ENCODE data around the gene FGFR3.

Gene FGFR3

GRCh38 chr4:1832690-1833089 is 39.6 kb downstream of the FGFR3 start:
- TF ChIP-seq CTCF (IDR thresholded peaks at IDR 0.05): no peak

- no peak for TF ChIP-seq CTCF (IDR thresholded peaks at IDR 0.05)
Measured at GRCh38 chr4:1833307-1834046, 40.4 kb downstream of the FGFR3 start.

GRCh38 chr4:1834047-1834775 is 41.1 kb downstream of the FGFR3 start:
- TF ChIP-seq CTCF (IDR thresholded peaks at IDR 0.05): no peak

GRCh38 chr4:1836650-1837049 is 43.6 kb downstream of the FGFR3 start:
- no peak for TF ChIP-seq CTCF (IDR thresholded peaks at IDR 0.05)

GRCh38 chr4:1837069-1837468 is 44.0 kb downstream of the FGFR3 start:
- TF ChIP-seq CTCF (IDR thresholded peaks at IDR 0.05): no peak

GRCh38 chr4:1839282-1839681 is 46.2 kb downstream of the FGFR3 start:
- no peak for TF ChIP-seq CTCF (IDR thresholded peaks at IDR 0.05)

GRCh38 chr4:1841201-1841886 is 48.3 kb downstream of the FGFR3 start:
- TF ChIP-seq CTCF (IDR thresholded peaks at IDR 0.05): no peak

All from LNCAP (cell line).